Subcutaneous adipose tissue (tissue), 4 donors: ENCODE results near the gene RNF227. TPM values are rescaled to one million over a fixed set of nuclear protein-coding genes. Genes with fewer than 3 reads are reported as not detected.

Experiments
- total RNA-seq, 4 donors: library from RNA; depleted of rRNA; stranded (reverse); fragments of >200 nt; gene quantifications; one replicate each; pipeline ENCODE4 v1.1.0, GENCODE V29; 2016
- TF ChIP-seq, protein P1 (sequence below): fragments of 450-650 bp; IDR thresholded peaks from one replicate; pipeline ENCODE4 v1.5.1; 2016; ENCODE audit warnings: low read depth, mild to moderate bottlenecking, control low read depth, antibody characterized with exemption, moderate library complexity

RNF227 gene
- total RNA-seq: 1 to 10 TPM; 1.5 to 6.1 (median 2.8) TPM

DNA sequence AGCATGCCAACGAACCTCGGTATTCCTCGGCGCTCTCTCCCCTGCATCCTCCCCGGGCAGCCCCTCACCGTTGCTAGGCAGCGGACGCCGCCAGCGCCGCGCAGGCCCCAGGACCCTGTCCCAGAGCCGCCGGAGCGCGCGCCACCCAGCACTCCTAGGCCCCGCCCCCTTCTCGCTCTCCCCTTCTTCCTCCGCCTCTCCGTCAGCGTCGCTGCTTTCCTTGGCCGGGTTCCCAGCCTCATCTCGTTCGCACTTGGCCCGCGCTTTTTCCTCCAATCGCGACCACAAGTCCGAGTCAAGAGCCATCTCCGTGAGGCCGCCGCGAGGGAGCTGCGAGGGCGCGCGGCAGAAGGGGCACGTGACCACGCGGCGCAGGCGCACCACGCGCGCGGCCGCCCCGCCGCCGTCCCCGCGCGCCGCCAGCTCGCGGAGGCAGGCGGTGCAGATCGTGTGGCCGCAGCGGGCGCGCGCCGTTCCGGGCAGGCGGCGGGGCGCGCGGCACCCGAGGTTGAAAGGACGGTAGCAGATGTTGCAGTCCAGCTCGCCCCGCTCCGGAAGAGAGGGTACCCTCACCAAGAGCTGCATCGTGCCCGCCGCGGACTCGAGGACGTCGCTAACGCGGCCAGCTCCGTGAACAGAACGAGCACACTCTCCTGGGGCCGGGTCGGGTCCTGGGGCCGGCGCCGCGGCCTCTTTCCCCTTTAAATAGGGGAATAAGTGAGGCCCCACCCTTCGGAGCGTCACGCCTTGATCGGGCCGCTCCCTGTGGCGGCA lies at the start of gene RNF227:
Gene RNF227 (minus strand): TSS at position 679 of the 774 bp plus-strand sequence. CDS start 94 bp downstream, at position 585.
- TF ChIP-seq, protein P1, sequence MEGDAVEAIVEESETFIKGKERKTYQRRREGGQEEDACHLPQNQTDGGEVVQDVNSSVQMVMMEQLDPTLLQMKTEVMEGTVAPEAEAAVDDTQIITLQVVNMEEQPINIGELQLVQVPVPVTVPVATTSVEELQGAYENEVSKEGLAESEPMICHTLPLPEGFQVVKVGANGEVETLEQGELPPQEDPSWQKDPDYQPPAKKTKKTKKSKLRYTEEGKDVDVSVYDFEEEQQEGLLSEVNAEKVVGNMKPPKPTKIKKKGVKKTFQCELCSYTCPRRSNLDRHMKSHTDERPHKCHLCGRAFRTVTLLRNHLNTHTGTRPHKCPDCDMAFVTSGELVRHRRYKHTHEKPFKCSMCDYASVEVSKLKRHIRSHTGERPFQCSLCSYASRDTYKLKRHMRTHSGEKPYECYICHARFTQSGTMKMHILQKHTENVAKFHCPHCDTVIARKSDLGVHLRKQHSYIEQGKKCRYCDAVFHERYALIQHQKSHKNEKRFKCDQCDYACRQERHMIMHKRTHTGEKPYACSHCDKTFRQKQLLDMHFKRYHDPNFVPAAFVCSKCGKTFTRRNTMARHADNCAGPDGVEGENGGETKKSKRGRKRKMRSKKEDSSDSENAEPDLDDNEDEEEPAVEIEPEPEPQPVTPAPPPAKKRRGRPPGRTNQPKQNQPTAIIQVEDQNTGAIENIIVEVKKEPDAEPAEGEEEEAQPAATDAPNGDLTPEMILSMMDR: no peak

- TF ChIP-seq, protein P1: no peak
These were observed 45.3 kb upstream of the RNF227 start for GRCh38 chr17:7961421-7961820.

- TF ChIP-seq, protein P1: no peak
These were observed 43.6 kb upstream of the RNF227 start for GRCh38 chr17:7959503-7960253.

GRCh38 chr17:7956228-7956965 lies 40.3 kb upstream of the RNF227 start:
- TF ChIP-seq, protein P1: no peak

- TF ChIP-seq, protein P1: no peak
These were observed 39.5 kb upstream of the RNF227 start for GRCh38 chr17:7955414-7956227.

- TF ChIP-seq, protein P1: no peak
These were observed 35.2 kb upstream of the RNF227 start for GRCh38 chr17:7951143-7951792.
